Type B pancreatic cell (in vitro differentiated cells): Measurements from ENCODE around the gene TADA2A. TPM values are rescaled to one million over a fixed set of nuclear protein-coding genes. Genes with fewer than 3 reads are reported as not detected.

Experiments
- DNase-seq: peaks from one replicate; pipeline ENCODE4 v3.0.0; 2021; ENCODE audit warnings: mixed read lengths; ENCODE audit not compliant: unreplicated experiment; ENCODE audit errors: extremely low spot score
- H3K27ac Mint-ChIP-seq: 2 replicates; pipeline ENCODE4 v1.8.0; 2021; ENCODE audit warnings: mild to moderate bottlenecking, mixed read lengths
- H3K27me3 Mint-ChIP-seq: 2 replicates; pipeline ENCODE4 v1.8.0; 2021; ENCODE audit warnings: mixed read lengths
- H3K36me3 Mint-ChIP-seq: 2 replicates; pipeline ENCODE4 v1.8.0; 2021; ENCODE audit warnings: mixed read lengths
- H3K4me1 Mint-ChIP-seq: one replicate; pipeline ENCODE4 v1.8.0; 2021; ENCODE audit warnings: mixed read lengths; ENCODE audit not compliant: unreplicated experiment
- H3K4me3 Mint-ChIP-seq: 2 replicates; pipeline ENCODE4 v1.8.0; 2021; ENCODE audit warnings: mild to moderate bottlenecking, mixed read lengths
- H3K9me3 Mint-ChIP-seq: 2 replicates; pipeline ENCODE4 v1.8.0; 2021; ENCODE audit warnings: mixed read lengths
- CTCF ChIP-seq: fragments of 200-600 bp; sonication (generic); conservative IDR thresholded peaks from 2 replicates; pipeline ENCODE4 v1.5.0; 2021; ENCODE audit warnings: antibody characterized with exemption, mild to moderate bottlenecking
- total RNA-seq: library from RNA; stranded (reverse); gene quantifications from 2 replicates; pipeline ENCODE4 v1.2.1, GENCODE V29; 2021; ENCODE audit warnings: low replicate concordance

Gene TADA2A
- total RNA-seq, 1 donor from 2014 or later, result 28.5 TPM

GRCh38 chr17:37488607-37489196 lies 82.0 kb downstream of the TADA2A start:
- H3K4me1 Mint-ChIP-seq, result peaks cover 29% of the 10 kb centered on the region

GRCh38 chr17:37489197-37490001 lies 82.7 kb downstream of the TADA2A start, which contains the start of gene DUSP14:
Gene DUSP14 (plus strand): TSS chr17:37489891. CDS start chr17:37512273, 22,382 bp downstream.
- Mint-ChIP-seq H3K9me3 (no peaks in the 10 kb centered on the region), H3K27me3 (peaks cover 12% of the 10 kb centered on the region), H3K36me3 (peaks cover 3% of the 10 kb centered on the region), H3K4me1 (peaks cover 30% of the 10 kb centered on the region), H3K27ac (peak within 1 kb of the TSS; percentile 94), H3K4me3 (peak within 1 kb of the TSS; percentile 95)
- DNase-seq, result peak; percentile 90
- TF ChIP-seq CTCF, result no peak

More at GRCh38 chr17:37488607-37489196, 82.0 kb downstream of the TADA2A start:
- Mint-ChIP-seq H3K27ac (peak overlapping the region; percentile 87), H3K36me3 (no peaks in the 10 kb centered on the region), H3K27me3 (peaks cover 12% of the 10 kb centered on the region), H3K9me3 (no peaks in the 10 kb centered on the region), H3K4me3 (peak overlapping the region; percentile 93)
- TF ChIP-seq CTCF, result no peak
- DNase-seq, result no peak

GRCh38 chr17:37490022-37490587 lies 83.4 kb downstream of the TADA2A start:
- H3K36me3 Mint-ChIP-seq, result peaks cover 3% of the 10 kb centered on the region
- H3K4me1 Mint-ChIP-seq, result peaks cover 37% of the 10 kb centered on the region
- H3K27me3 Mint-ChIP-seq, result peaks cover 12% of the 10 kb centered on the region
- peak; percentile 85 for DNase-seq
- H3K27ac Mint-ChIP-seq, result peak overlapping the region; percentile 94
- no peaks in the 10 kb centered on the region for H3K9me3 Mint-ChIP-seq
- TF ChIP-seq CTCF, result peak; percentile 73
- peak overlapping the region; percentile 95 for H3K4me3 Mint-ChIP-seq

- Mint-ChIP-seq H3K27ac (peak overlapping the region; percentile 94), H3K9me3 (no peaks in the 10 kb centered on the region), H3K27me3 (peaks cover 12% of the 10 kb centered on the region), H3K4me1 (peaks cover 36% of the 10 kb centered on the region), H3K36me3 (peaks cover 3% of the 10 kb centered on the region), H3K4me3 (peak overlapping the region; percentile 95)
- no peak for TF ChIP-seq CTCF
- no peak for DNase-seq
Observed at GRCh38 chr17:37490638-37491614, 84.2 kb downstream of the TADA2A start.

GRCh38 chr17:37492167-37492566 lies 85.5 kb downstream of the TADA2A start:
- peaks cover 12% of the 10 kb centered on the region for H3K27me3 Mint-ChIP-seq
- peak overlapping the region; percentile 39 for H3K27ac Mint-ChIP-seq
- H3K36me3 Mint-ChIP-seq, result peaks cover 3% of the 10 kb centered on the region
- DNase-seq, result no peak
- H3K9me3 Mint-ChIP-seq, result no peaks in the 10 kb centered on the region
- H3K4me1 Mint-ChIP-seq, result peaks cover 36% of the 10 kb centered on the region
- TF ChIP-seq CTCF, result no peak
- H3K4me3 Mint-ChIP-seq, result peak overlapping the region; percentile 95
